Fibroblast of mammary gland (primary cell): ENCODE measurements around the gene FIBIN.
A peak's percentile ranks its signal among the peaks of the same experiment; 100 is the strongest.

Experiments
- DNase-seq: peaks from one replicate; pipeline ENCODE4 v3.0.0-alpha.2; 2010; ENCODE audit warnings: low read depth
- H3K4me3 ChIP-seq: 2 replicates; pipeline ENCODE4 v1.5.1; 2011; ENCODE audit warnings: low read depth, mild to moderate bottlenecking, low read length, moderate library complexity; ENCODE audit not compliant: control insufficient read depth
- CTCF ChIP-seq: conservative IDR thresholded peaks from 2 replicates; pipeline ENCODE4 v1.5.1; 2011; ENCODE audit warnings: low read depth, low read length, inconsistent platforms; ENCODE audit not compliant: control insufficient read depth, insufficient read depth

The FIBIN gene

GRCh38 chr11:27020751-27021150, 26.8 kb downstream of the FIBIN start:
- no peak for TF ChIP-seq CTCF
- H3K4me3 ChIP-seq, result no peak overlapping the region
- no peak for DNase-seq

GRCh38 chr11:27022659-27023251, 28.8 kb downstream of the FIBIN start:
- no peak for DNase-seq
- no peak overlapping the region for H3K4me3 ChIP-seq
- TF ChIP-seq CTCF, result no peak

DNA sequence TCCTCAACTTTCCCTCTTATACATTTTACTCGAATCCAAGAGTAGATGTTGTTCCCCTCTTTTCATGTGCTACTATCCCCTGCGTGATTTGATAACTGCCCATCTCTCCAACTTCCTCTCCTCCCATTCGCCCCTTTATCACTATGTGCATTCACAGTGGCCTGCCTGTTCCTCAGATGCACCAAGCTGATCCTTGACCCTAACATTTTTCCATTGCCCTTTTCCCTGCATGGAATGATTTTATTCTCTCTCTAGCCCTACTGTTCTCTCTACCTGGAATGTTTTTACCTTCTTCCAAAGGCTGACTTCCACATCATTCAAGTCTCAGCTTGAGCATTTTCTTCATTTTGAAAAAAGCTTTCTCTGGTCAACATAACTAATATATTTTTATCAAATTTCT, 31.0 kb downstream of the FIBIN start:
- no peak for DNase-seq

GRCh38 chr11:27025312-27025955, 31.5 kb downstream of the FIBIN start:
- no peak for TF ChIP-seq CTCF
- H3K4me3 ChIP-seq, result no peak overlapping the region
- no peak for DNase-seq

More for the DNA sequence above, 31.0 kb downstream of the FIBIN start:
- H3K4me3 ChIP-seq, result no peak overlapping the region
- TF ChIP-seq CTCF, result no peak

DNA sequence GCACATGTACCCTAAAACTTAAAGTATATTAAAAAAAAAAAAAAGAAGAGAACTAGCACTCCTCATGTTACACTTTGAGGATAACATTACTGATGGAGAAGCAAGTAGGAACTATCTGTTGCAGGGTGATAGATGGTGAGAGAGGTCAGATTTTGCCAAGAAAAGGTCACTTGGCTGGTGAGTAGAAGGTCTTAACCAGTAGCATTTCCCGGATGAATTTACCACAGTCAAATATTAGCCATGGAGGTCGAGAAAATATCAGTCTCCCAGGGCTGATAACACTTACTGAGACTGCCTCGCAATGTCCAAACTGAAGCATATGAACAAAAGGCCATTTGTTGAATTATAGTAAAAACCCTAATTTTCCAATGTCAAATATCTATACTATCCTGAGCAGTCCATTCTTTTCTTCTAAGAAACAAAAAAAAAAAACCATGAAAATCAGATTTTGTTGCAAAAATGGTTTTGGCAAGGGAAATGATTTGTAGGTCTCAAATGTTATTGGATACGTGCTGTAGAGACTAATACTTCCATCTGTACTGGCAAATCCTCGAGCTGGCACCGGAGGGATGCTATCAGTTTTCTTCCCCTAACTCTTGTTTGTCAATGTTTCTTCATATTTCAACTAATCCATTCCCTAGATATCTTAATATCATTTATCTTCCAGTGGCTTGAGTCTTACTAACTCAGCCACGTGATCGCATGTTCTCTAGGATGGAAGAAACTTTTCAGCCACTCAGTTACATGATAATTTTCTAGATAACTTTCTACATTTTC, 32.2 kb downstream of the FIBIN start:
- TF ChIP-seq CTCF, result no peak
- no peak for DNase-seq
- H3K4me3 ChIP-seq, result no peak overlapping the region

- no peak overlapping the region for H3K4me3 ChIP-seq
- TF ChIP-seq CTCF, result no peak
- DNase-seq, result peak; percentile 62
These were observed 34.7 kb downstream of the FIBIN start for GRCh38 chr11:27028561-27028965.
